ENCODE data around the gene CACHD1. TPM values are rescaled to one million over a fixed set of nuclear protein-coding genes. Genes with fewer than 3 reads are reported as not detected.

CACHD1 gene
- total RNA-seq, 1 experiment from 2014 or later, result 16.6 TPM

DNA sequence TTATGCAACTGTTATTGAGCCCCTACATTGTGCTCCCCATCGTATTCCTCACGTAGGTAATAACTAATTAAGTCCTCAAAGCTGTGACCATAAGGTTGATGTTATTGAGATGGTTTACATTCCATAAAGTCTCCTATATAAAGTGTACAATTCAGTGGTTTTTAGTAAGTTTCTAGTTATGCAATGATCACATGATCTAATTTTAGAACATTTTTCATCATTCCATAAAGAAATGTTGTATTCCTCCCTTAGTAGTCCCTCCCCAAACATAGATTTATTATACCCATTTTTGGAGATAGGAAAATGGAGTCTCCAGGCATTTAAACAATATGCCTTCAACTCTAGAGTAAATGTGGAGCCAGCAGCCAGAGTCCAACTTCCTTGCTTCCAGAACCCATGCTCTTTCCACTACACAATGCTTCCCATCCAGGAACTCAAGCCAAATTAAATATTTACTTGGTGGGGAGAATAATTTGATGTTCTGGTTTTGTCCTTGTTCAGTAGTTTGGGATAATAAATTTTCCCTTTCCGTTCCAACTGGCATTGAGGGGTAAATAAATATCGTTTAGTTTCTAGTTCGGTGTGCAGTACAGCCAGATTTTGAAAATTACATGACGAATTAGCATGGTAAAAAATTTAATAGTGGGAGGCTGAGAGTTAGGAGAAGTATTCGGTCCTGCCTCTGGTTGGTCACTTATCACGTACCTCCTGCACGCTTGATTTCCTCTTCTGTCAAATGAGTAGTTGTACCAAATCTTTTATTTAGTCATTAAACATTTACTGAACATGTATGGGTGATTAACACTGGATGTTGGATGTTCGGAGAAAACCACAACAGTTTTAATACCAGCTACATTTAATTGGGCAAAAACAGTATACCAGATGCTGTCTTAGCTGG is 66.3 kb downstream of the CACHD1 start:
- H3K9me3 Mint-ChIP-seq (ENCODE audit: unreplicated experiment), result no peaks in the 10 kb centered on the region
- H3K27me3 Mint-ChIP-seq (ENCODE audit: insufficient read depth, unreplicated experiment), result no peaks in the 10 kb centered on the region
- no peaks in the 10 kb centered on the region for H3K36me3 ChIP-seq (ENCODE audit: control insufficient read depth, insufficient read depth, low read length)
- H3K9me3 ChIP-seq, result no peaks in the 10 kb centered on the region
- no peak overlapping the region for H3K27ac Mint-ChIP-seq (ENCODE audit: unreplicated experiment)
- no peaks in the 10 kb centered on the region for H3K27me3 ChIP-seq (replicated peaks; ENCODE audit: control insufficient read depth, insufficient read depth, low read length)
- peaks cover 13% of the 10 kb centered on the region for H3K4me1 Mint-ChIP-seq (ENCODE audit: low read depth, unreplicated experiment)
- ChIA-PET POLR2A (no interaction called here), CTCF (interaction anchor here (1.3 kb wide), 1 partner anchor 36 kb away, joined by 4 read pairs; no protein-coding TSS in a partner anchor)
- no peak for DNase-seq
- TF ChIP-seq, protein P1, sequence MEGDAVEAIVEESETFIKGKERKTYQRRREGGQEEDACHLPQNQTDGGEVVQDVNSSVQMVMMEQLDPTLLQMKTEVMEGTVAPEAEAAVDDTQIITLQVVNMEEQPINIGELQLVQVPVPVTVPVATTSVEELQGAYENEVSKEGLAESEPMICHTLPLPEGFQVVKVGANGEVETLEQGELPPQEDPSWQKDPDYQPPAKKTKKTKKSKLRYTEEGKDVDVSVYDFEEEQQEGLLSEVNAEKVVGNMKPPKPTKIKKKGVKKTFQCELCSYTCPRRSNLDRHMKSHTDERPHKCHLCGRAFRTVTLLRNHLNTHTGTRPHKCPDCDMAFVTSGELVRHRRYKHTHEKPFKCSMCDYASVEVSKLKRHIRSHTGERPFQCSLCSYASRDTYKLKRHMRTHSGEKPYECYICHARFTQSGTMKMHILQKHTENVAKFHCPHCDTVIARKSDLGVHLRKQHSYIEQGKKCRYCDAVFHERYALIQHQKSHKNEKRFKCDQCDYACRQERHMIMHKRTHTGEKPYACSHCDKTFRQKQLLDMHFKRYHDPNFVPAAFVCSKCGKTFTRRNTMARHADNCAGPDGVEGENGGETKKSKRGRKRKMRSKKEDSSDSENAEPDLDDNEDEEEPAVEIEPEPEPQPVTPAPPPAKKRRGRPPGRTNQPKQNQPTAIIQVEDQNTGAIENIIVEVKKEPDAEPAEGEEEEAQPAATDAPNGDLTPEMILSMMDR (IDR thresholded peaks at IDR 0.05; ENCODE audit: insufficient read depth in 1 of 2, low read depth in 1 of 2, low read length in 1 of 2, severe bottlenecking in 1 of 2, unreplicated experiment in 1 of 2), result no peak
- peaks cover 18% of the 10 kb centered on the region for H3K36me3 Mint-ChIP-seq (ENCODE audit: insufficient read depth, unreplicated experiment)
- no TSS peak for BruUV-seq (replicated peaks)
- H3K4me1 ChIP-seq, result peaks cover 15% of the 10 kb centered on the region; the same call in 1 of the 2 replicates
- no peak overlapping the region for H3K4me3 ChIP-seq (ENCODE audit: low read depth, low read length)
- H3K4me3 Mint-ChIP-seq (ENCODE audit: unreplicated experiment), result peak overlapping the region; percentile 57
- intact Hi-C loops (cut with micrococcal nuclease; ENCODE audit: unreplicated experiment), result loop anchor here (1.0 kb wide), 1 partner anchor 22 kb away; no protein-coding TSS in a partner anchor

GRCh38 chr1:64536836-64537490 is 67.0 kb downstream of the CACHD1 start:
- Histone ChIP-seq H3K27me3 (replicated peaks; ENCODE audit: control insufficient read depth, insufficient read depth, low read length) (no peaks in the 10 kb centered on the region), H3K36me3 (ENCODE audit: control insufficient read depth, insufficient read depth, low read length) (no peaks in the 10 kb centered on the region), H3K9me3 (no peaks in the 10 kb centered on the region), H3K4me1 (peaks cover 15% of the 10 kb centered on the region; the same call in 1 of the 2 replicates), H3K4me3 (ENCODE audit: low read depth, low read length) (no peak overlapping the region)
- H3K4me1 Mint-ChIP-seq (ENCODE audit: low read depth, unreplicated experiment), result peaks cover 13% of the 10 kb centered on the region
- H3K36me3 Mint-ChIP-seq (ENCODE audit: insufficient read depth, unreplicated experiment), result peaks cover 18% of the 10 kb centered on the region
- BruUV-seq (replicated peaks), result no TSS peak
- POLR2A ChIA-PET, result no interaction called here
- no peaks in the 10 kb centered on the region for H3K27me3 Mint-ChIP-seq (ENCODE audit: insufficient read depth, unreplicated experiment)
- H3K27ac Mint-ChIP-seq (ENCODE audit: unreplicated experiment), result no peak overlapping the region
- TF ChIP-seq, protein P1 (IDR thresholded peaks at IDR 0.05; ENCODE audit: insufficient read depth in 1 of 2, low read depth in 1 of 2, low read length in 1 of 2, severe bottlenecking in 1 of 2, unreplicated experiment in 1 of 2), result no peak
- peak overlapping the region; percentile 57 for H3K4me3 Mint-ChIP-seq (ENCODE audit: unreplicated experiment)
- intact Hi-C loops (cut with micrococcal nuclease; ENCODE audit: unreplicated experiment), result loop anchor here (1.0 kb wide), 3 partner anchors 23 to 59 kb away; no protein-coding TSS in a partner anchor
- no peaks in the 10 kb centered on the region for H3K9me3 Mint-ChIP-seq (ENCODE audit: unreplicated experiment)
- CTCF ChIA-PET, result interaction anchor here (0.8 to 1.3 kb wide), 2 partner anchors 23 to 37 kb away, joined by 3 to 4 read pairs; no protein-coding TSS in a partner anchor
- peak; percentile 67 to 74 for DNase-seq

DNA sequence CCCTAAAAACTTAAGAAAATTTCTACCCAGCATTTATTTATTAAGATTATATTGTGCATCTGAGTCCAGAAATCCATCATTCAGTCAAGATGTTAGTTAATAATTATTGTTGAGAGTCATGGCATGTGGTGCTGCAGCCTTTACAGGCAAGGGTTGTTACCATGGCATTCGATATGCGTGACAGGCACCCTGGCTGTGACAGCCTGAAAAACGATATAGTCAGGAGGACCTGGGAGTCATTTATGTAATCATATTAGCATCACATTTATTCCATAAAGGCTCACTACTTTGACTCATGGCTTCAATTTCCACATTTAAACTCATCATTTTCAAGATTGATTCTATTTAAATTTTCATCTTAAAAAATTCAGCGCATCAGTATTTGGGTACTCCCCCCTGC is 68.0 kb downstream of the CACHD1 start:
- Mint-ChIP-seq H3K9me3 (ENCODE audit: unreplicated experiment) (no peaks in the 10 kb centered on the region), H3K4me3 (ENCODE audit: unreplicated experiment) (no peak overlapping the region), H3K4me1 (ENCODE audit: low read depth, unreplicated experiment) (peaks cover 13% of the 10 kb centered on the region), H3K36me3 (ENCODE audit: insufficient read depth, unreplicated experiment) (peaks cover 11% of the 10 kb centered on the region), H3K27me3 (ENCODE audit: insufficient read depth, unreplicated experiment) (no peaks in the 10 kb centered on the region), H3K27ac (ENCODE audit: unreplicated experiment) (no peak overlapping the region)
- no peak overlapping the region for H3K4me3 ChIP-seq (ENCODE audit: low read depth, low read length)
- BruUV-seq (replicated peaks), result no TSS peak
- H3K27me3 ChIP-seq (replicated peaks; ENCODE audit: control insufficient read depth, insufficient read depth, low read length), result no peaks in the 10 kb centered on the region
- peaks cover 15% of the 10 kb centered on the region; the same call in 1 of the 2 replicates for H3K4me1 ChIP-seq
- H3K9me3 ChIP-seq, result no peaks in the 10 kb centered on the region
- POLR2A ChIA-PET, result no interaction called here
- intact Hi-C loops (cut with micrococcal nuclease; ENCODE audit: unreplicated experiment), result loop anchor here (1.0 kb wide), 2 partner anchors 26 to 58 kb away; no protein-coding TSS in a partner anchor
- DNase-seq, result no peak
- TF ChIP-seq, protein P1 (IDR thresholded peaks at IDR 0.05; ENCODE audit: insufficient read depth in 1 of 2, low read depth in 1 of 2, low read length in 1 of 2, severe bottlenecking in 1 of 2, unreplicated experiment in 1 of 2), result no peak
- CTCF ChIA-PET, result interaction anchor here (0.8 to 1.3 kb wide), 2 partner anchors 23 to 38 kb away, joined by 3 to 4 read pairs; no protein-coding TSS in a partner anchor
- H3K36me3 ChIP-seq (ENCODE audit: control insufficient read depth, insufficient read depth, low read length), result no peaks in the 10 kb centered on the region
